A172 (cell line): ENCODE results near the gene LARGE2. TPM values are rescaled to one million over a fixed set of nuclear protein-coding genes. Genes with fewer than 3 reads are reported as not detected.
"Not testable (repeated sequence)": the region's sequence is repeated elsewhere in the genome, so short reads cannot be mapped to it uniquely, and the experiment has no call there.

Source experiments
- DNase-seq: peaks from one replicate; pipeline ENCODE4 v3.0.0-alpha.2; 2015; ENCODE audit warnings: low spot score
- total RNA-seq: library from RNA; depleted of rRNA; stranded (reverse); fragments of >200 nt; shearing (Covaris generic); gene quantifications from 2 replicates; pipeline ENCODE4 v1.2.3, GENCODE V29; 2014

The LARGE2 gene
- total RNA-seq, 1 experiment from 2014 or later = not detected

GRCh38 chr11:45895553-45896259, 26.8 kb upstream of the LARGE2 start:
- DNase-seq = no peak

GRCh38 chr11:45896422-45896984, 26.0 kb upstream of the LARGE2 start:
- DNase-seq = no peak

GRCh38 chr11:45897556-45897955, 24.9 kb upstream of the LARGE2 start:
- no peak for DNase-seq

GRCh38 chr11:45899086-45899447, 23.4 kb upstream of the LARGE2 start:
- DNase-seq = no peak

GRCh38 chr11:45899448-45900174, 22.8 kb upstream of the LARGE2 start:
- peak; percentile 78 for DNase-seq

GRCh38 chr11:45900175-45900800, 22.2 kb upstream of the LARGE2 start:
- not testable (repeated sequence) for DNase-seq

- no peak for DNase-seq
Measured at GRCh38 chr11:45900916-45901617, 21.4 kb upstream of the LARGE2 start.

- no peak for DNase-seq
Measured at GRCh38 chr11:45901626-45902025, 20.8 kb upstream of the LARGE2 start.

- no peak for DNase-seq
Measured at GRCh38 chr11:45902452-45903380, 19.7 kb upstream of the LARGE2 start.

GRCh38 chr11:45904309-45904915, 18.0 kb upstream of the LARGE2 start:
- no peak for DNase-seq

- DNase-seq = no peak
Measured at GRCh38 chr11:45905095-45905494, 17.4 kb upstream of the LARGE2 start.

- not testable (repeated sequence) for DNase-seq
Measured at GRCh38 chr11:45905576-45905975, 16.9 kb upstream of the LARGE2 start.

GRCh38 chr11:45906096-45906682, 16.3 kb upstream of the LARGE2 start:
- no peak for DNase-seq

GRCh38 chr11:45906965-45907611, 15.4 kb upstream of the LARGE2 start, which contains the start of gene FREY1:
FREY1 (minus strand) TSS chr11:45907271; CDS start chr11:45907245, 26 bp downstream.
- no peak for DNase-seq

- DNase-seq = no peak
Measured at GRCh38 chr11:45907911-45908370, 14.5 kb upstream of the LARGE2 start.

GRCh38 chr11:45909594-45910475, 12.6 kb upstream of the LARGE2 start:
- no peak for DNase-seq

GRCh38 chr11:45910623-45911022, 11.8 kb upstream of the LARGE2 start:
- no peak for DNase-seq

GRCh38 chr11:45913514-45913913, 8.9 kb upstream of the LARGE2 start:
- no peak for DNase-seq
